ENCODE data around the gene ANTXR1. TPM values are rescaled to one million over a fixed set of nuclear protein-coding genes. Genes with fewer than 3 reads are reported as not detected.

ANTXR1 gene
- total RNA-seq, 1 donor from 2014 or later: not detected

DNA sequence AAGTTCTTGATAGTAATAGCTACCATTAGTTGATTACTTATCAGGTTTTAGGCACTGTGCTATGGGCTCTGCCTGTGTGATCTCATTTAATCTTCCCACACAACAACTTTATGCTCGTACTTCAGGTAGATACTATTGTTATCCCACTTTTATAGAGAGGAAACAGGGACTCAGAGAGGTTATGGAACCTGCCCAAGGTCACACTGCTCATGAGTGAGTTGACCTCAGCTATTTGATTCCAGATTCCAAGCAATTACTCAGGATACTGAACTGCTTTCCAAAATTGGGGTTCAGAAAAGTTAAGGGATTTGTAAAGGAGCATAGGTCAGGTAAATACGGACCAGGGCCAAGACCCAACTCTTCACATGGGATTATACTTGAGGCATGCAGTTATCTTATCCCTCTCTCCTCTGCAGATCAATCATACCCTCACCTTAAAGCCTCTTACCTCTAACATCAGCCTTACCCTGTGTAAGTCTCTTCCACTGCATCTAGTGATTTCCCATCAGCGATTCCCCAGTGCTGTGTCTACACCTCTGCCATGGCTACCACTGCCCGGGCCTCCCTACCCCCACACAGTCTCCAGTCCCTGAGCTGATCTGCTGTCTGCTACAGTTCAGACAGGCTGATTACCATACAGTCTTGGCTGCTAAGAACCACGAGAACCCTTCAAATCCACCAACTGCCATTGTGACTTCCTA lies 74.4 kb downstream of the ANTXR1 start:
- no peaks in the 10 kb centered on the region for H3K9me3 Mint-ChIP-seq
- no peak overlapping the region for H3K4me3 Mint-ChIP-seq
- DNase-seq (ENCODE audit: low spot score): no peak
- H3K36me3 Mint-ChIP-seq (ENCODE audit: low read depth): no peaks in the 10 kb centered on the region
- intact Hi-C loops (cut with micrococcal nuclease): no loop called here
- no peak overlapping the region for H3K27ac Mint-ChIP-seq
- H3K4me1 Mint-ChIP-seq (ENCODE audit: low read depth): no peaks in the 10 kb centered on the region
- H3K27me3 Mint-ChIP-seq (ENCODE audit: insufficient read depth): peaks cover 32% of the 10 kb centered on the region

DNA sequence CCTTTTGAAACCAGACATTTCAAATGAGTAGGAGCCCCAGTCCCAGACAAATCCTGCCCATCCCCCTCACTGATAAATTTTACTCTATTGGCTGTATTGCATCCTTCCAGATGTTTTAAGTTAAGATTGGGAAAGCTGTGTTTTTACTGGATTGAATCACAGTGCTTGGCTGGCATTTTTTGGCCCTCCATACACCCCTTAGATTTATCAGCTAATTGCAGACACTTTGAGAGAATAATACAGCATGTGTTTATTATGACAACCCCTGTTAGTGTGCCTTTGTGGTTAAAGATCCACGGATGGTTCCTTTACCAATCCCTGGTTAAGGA lies 74.9 kb downstream of the ANTXR1 start:
- H3K9me3 Mint-ChIP-seq: no peaks in the 10 kb centered on the region
- H3K36me3 Mint-ChIP-seq (ENCODE audit: low read depth): no peaks in the 10 kb centered on the region
- no peaks in the 10 kb centered on the region for H3K4me1 Mint-ChIP-seq (ENCODE audit: low read depth)
- H3K27me3 Mint-ChIP-seq (ENCODE audit: insufficient read depth): peaks cover 30% of the 10 kb centered on the region
- DNase-seq (ENCODE audit: low spot score): no peak
- no peak overlapping the region for H3K4me3 Mint-ChIP-seq
- H3K27ac Mint-ChIP-seq: no peak overlapping the region
- intact Hi-C loops (cut with micrococcal nuclease): no loop called here

DNA sequence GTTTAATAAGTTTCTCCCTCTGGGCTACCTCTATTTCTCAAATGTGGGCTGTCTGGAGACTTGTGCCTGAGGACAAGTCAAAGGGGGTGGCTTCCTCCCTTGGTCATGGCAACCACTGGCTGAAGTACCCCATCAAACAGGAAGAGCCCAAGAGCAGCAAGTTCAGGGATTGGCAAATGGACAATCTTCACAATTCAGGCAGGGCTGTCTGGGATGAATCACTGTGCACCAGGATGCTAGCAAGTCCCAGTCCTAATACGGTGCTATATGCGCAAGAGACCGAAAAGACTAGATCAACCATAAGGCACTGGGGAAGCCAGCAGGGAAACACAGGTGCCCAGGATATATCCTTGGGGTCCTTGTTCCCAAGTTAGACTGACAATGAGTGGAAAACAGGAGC lies 75.5 kb downstream of the ANTXR1 start:
- Mint-ChIP-seq H3K4me3 (no peak overlapping the region), H3K27ac (no peak overlapping the region), H3K27me3 (ENCODE audit: insufficient read depth) (peaks cover 30% of the 10 kb centered on the region), H3K9me3 (no peaks in the 10 kb centered on the region), H3K36me3 (ENCODE audit: low read depth) (no peaks in the 10 kb centered on the region), H3K4me1 (ENCODE audit: low read depth) (no peaks in the 10 kb centered on the region)
- no peak for DNase-seq (ENCODE audit: low spot score)
- intact Hi-C loops (cut with micrococcal nuclease): no loop called here

DNA sequence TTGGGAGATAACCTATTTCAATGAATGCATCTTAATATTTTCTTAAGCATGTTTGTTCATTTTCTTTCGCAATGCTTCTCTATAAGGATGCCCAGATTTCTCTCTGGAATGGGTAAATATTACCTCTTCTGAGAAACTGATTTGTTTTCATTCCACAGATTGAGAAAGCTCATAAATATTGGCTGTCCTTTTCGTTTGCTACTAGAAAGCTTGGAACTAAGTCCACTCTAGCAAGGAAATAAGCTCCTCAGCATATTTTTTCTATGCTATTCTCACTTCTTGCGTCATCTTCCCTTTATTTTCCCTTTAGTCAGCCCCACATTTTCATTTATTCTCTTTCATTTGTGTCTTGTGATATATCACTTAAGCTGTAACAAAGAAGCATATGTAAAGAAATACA lies 76.3 kb downstream of the ANTXR1 start:
- Mint-ChIP-seq H3K27ac (no peak overlapping the region), H3K4me1 (ENCODE audit: low read depth) (no peaks in the 10 kb centered on the region), H3K9me3 (no peaks in the 10 kb centered on the region), H3K36me3 (ENCODE audit: low read depth) (no peaks in the 10 kb centered on the region), H3K4me3 (no peak overlapping the region), H3K27me3 (ENCODE audit: insufficient read depth) (peaks cover 35% of the 10 kb centered on the region)
- DNase-seq (ENCODE audit: low spot score): no peak
- intact Hi-C loops (cut with micrococcal nuclease): no loop called here

DNA sequence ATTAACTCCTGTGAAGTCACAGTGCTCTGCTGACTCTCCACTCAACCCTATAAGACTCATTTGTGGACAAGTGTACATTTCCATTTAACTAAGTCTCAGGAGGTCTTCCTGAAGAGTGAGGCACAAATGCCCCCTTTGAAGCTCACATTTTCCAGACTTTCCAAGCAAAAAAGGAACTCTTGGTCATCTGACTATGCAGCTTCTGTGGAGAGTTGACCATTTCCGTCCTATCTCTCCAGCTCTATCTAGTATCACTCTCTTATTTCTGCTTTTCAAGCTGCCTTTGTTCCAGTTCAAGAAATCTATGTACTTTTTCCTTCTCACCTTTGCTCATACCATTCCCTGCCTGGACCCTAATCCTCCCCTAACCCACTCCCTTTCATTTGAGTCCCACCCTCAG lies 77.0 kb downstream of the ANTXR1 start:
- H3K4me1 Mint-ChIP-seq (ENCODE audit: low read depth): no peaks in the 10 kb centered on the region

DNA sequence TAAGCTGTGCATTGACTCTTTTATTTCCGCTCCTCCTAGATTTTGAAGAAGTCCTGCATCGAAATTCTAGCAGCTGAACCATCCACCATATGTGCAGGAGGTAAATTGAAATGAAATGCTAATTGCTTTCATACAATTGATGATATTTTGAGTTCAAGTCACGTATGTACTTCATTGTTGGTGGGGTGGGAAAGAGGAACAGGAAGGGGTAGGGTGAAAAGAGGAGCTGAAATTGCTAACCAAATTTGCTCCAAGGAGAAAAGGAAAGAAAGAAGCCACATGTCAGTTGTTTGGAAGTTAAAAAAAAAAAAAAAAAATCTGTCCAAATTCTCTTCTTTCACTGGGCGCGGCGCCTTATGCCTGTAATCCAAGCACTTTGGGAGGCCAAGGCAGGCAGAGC lies 77.8 kb downstream of the ANTXR1 start:
- H3K9me3 Mint-ChIP-seq: no peaks in the 10 kb centered on the region
- no peaks in the 10 kb centered on the region for H3K36me3 Mint-ChIP-seq (ENCODE audit: low read depth)
- H3K27ac Mint-ChIP-seq: no peak overlapping the region
- intact Hi-C loops (cut with micrococcal nuclease): no loop called here
- H3K27me3 Mint-ChIP-seq (ENCODE audit: insufficient read depth): peaks cover 32% of the 10 kb centered on the region
- no peaks in the 10 kb centered on the region for H3K4me1 Mint-ChIP-seq (ENCODE audit: low read depth)
- no peak for DNase-seq (ENCODE audit: low spot score)
- H3K4me3 Mint-ChIP-seq: no peak overlapping the region

More for the DNA sequence above, 77.0 kb downstream of the ANTXR1 start:
- intact Hi-C loops (cut with micrococcal nuclease): no loop called here
- no peak for DNase-seq (ENCODE audit: low spot score)
- H3K9me3 Mint-ChIP-seq: no peaks in the 10 kb centered on the region
- H3K36me3 Mint-ChIP-seq (ENCODE audit: low read depth): no peaks in the 10 kb centered on the region
- H3K27me3 Mint-ChIP-seq (ENCODE audit: insufficient read depth): peaks cover 35% of the 10 kb centered on the region
- no peak overlapping the region for H3K4me3 Mint-ChIP-seq
- no peak overlapping the region for H3K27ac Mint-ChIP-seq

DNA sequence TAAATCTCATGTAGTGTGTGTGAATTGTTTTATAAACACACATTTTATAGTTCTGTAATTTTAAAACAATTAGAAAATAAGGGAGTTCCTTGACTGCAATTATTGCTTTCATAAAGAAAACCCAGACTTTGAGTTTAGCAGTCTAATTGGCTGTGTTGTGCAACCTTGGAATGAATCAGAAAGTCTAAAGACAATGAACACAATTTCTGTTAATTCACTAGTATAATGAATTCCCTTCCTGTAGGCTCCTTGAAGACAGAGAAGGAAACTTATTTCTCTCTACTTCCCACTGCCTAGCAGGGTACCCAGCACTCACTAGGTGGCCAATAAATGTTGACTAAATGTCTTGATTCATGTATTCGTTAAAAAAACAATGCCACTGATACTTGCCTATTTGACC lies 79.9 kb downstream of the ANTXR1 start:
- no peak for DNase-seq (ENCODE audit: low spot score)
- no peaks in the 10 kb centered on the region for H3K9me3 Mint-ChIP-seq
- H3K4me1 Mint-ChIP-seq (ENCODE audit: low read depth): no peaks in the 10 kb centered on the region
- H3K27ac Mint-ChIP-seq: no peak overlapping the region
- no peak overlapping the region for H3K4me3 Mint-ChIP-seq
- peaks cover 32% of the 10 kb centered on the region for H3K27me3 Mint-ChIP-seq (ENCODE audit: insufficient read depth)
- intact Hi-C loops (cut with micrococcal nuclease): no loop called here
- H3K36me3 Mint-ChIP-seq (ENCODE audit: low read depth): no peaks in the 10 kb centered on the region

DNA sequence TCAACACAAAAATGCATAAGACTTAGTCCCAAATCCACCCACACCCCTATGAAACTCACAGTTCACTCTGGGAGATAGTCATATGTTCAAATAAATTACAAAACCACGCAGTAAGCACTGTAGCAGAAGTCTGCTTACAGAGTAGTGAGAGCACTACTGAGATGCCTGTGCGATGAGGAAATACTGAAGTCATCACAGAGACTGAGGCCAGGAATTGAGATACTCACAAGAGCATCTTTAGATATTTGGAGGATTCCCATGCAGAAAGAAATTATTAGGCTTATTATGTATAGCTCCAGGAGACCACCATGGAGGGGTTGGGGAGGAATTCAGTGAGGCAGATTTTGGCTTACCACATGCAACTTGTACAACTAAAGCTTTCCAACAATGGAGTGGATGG lies 82.3 kb downstream of the ANTXR1 start:
- DNase-seq (ENCODE audit: low spot score): no peak
- intact Hi-C loops (cut with micrococcal nuclease): no loop called here
- H3K4me3 Mint-ChIP-seq: no peak overlapping the region
- H3K27me3 Mint-ChIP-seq (ENCODE audit: insufficient read depth): peaks cover 23% of the 10 kb centered on the region
- no peaks in the 10 kb centered on the region for H3K4me1 Mint-ChIP-seq (ENCODE audit: low read depth)
- H3K27ac Mint-ChIP-seq: no peak overlapping the region
- H3K9me3 Mint-ChIP-seq: no peaks in the 10 kb centered on the region
- no peaks in the 10 kb centered on the region for H3K36me3 Mint-ChIP-seq (ENCODE audit: low read depth)

DNA sequence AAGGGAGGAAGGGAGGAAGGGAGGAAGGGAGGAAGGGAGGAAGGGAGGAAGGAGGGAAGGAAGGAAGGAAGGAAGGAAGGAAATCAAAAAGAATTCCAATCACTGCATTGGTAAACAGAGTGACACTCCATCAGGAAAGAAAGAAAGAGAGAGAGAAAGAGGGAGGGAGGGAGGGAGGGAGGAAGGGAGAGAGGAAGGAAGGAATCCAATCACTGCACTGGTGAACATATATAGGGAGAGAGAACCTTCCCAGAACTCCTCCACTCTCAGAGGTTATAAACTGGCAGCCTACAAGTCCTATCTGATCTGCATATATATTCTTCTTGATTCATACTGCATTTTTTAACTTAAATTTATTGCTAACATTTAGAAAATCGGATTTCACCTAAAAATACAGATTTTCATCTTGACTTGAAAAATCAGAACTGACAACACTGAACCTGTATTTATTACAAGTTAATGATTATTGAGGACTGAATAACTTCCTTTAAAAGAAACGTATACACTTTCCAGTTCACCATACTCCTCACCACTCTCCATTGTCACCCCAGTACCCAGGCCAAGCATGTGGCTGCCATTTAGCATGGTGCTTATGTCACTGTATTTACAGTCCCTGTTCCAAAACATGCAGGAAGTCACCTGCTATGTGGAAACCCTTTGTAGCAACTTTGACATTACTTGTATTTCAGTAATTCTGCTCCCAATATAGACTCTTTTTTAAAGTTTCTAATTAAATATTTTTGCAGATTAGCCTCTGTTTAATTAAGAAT lies 83.5 kb downstream of the ANTXR1 start:
- intact Hi-C loops (cut with micrococcal nuclease): no loop called here
- no peaks in the 10 kb centered on the region for H3K36me3 Mint-ChIP-seq (ENCODE audit: low read depth)
- H3K27me3 Mint-ChIP-seq (ENCODE audit: insufficient read depth): peaks cover 18% of the 10 kb centered on the region
- no peak for DNase-seq (ENCODE audit: low spot score)
- no peak overlapping the region for H3K27ac Mint-ChIP-seq
- H3K9me3 Mint-ChIP-seq: no peaks in the 10 kb centered on the region
- H3K4me1 Mint-ChIP-seq (ENCODE audit: low read depth): no peaks in the 10 kb centered on the region
- H3K4me3 Mint-ChIP-seq: no peak overlapping the region

DNA sequence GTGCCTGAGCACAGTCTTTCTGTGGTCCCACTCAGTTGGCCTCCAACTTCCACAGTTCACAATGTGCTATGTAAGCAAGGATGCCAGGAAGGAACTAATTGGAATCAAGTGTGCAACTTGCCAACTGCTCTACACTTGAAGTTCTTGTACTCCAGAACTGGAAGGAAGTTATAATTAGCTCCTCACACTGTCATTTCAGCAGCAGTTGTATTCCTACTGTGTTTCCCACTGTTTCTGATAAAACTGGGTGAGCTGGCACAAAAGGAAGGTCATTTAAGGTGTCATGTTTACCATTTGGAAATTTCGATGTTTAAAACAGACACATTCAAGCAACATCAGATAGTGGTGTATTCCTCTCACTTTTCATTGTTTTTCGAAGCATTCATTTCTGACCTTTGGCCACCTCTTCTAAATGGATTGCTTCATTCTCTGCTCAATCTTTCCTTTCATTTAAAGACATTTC lies 84.2 kb downstream of the ANTXR1 start:
- Mint-ChIP-seq H3K27ac (no peak overlapping the region), H3K36me3 (ENCODE audit: low read depth) (no peaks in the 10 kb centered on the region), H3K27me3 (ENCODE audit: insufficient read depth) (peaks cover 18% of the 10 kb centered on the region), H3K4me3 (no peak overlapping the region), H3K4me1 (ENCODE audit: low read depth) (no peaks in the 10 kb centered on the region), H3K9me3 (no peaks in the 10 kb centered on the region)
- intact Hi-C loops (cut with micrococcal nuclease): no loop called here
- no peak for DNase-seq (ENCODE audit: low spot score)

DNA sequence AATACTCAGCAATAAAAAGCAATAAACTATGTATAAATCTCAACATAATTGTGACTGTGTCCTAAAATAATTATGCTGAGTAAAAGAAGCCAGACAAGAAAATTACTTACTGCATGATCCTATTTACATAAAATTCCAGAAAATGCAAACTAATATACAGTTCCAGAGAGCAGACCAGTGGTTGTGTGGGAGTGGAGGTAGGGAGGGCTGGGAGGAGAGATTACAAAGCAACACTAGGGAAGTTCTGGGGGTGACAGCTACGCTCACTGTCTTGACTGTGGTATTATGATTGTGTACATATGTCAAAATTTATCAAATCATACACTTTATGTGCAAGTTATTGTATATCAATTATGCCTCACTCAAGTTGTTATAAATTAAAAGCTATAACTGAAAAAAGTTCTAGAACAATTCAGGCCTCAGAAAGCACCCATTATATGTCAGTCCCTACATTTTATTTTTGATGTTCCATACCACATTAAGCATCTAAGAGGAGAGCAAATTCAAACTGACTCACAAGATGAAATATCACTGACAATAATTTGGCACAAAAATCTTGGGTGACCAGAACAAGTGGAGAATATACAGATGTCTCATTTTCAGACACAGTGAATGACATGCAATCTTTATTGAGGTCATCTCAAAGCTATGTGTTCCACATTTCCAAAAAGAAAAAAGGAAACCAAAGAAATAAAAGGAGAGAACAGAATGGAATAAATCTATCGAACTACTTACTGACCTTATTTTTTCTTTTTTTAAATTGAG lies 85.1 kb downstream of the ANTXR1 start:
- no peak for DNase-seq (ENCODE audit: low spot score)
- intact Hi-C loops (cut with micrococcal nuclease): no loop called here
- H3K36me3 Mint-ChIP-seq (ENCODE audit: low read depth): no peaks in the 10 kb centered on the region
- peaks cover 17% of the 10 kb centered on the region for H3K27me3 Mint-ChIP-seq (ENCODE audit: insufficient read depth)
- H3K4me3 Mint-ChIP-seq: no peak overlapping the region
- H3K9me3 Mint-ChIP-seq: no peaks in the 10 kb centered on the region
- H3K4me1 Mint-ChIP-seq (ENCODE audit: low read depth): no peaks in the 10 kb centered on the region
- H3K27ac Mint-ChIP-seq: no peak overlapping the region

DNA sequence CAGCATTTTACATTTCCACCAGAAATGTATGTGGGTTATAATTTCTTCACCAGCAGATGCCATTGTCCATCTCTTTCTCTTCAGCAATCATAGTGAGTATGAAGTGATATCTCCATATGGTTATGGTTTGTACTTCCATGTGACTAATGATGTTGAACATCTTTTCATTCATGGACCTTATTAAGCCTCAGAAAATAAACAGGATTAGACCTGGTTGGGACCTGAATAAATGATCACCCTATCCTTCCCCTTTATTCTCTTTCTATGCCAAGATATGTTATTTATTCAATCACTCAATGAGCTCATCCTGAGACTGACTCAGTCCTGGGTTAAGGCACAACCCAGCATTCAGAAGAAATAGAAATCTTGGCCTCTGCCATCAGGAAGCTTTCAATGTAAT lies 86.6 kb downstream of the ANTXR1 start:
- no peak overlapping the region for H3K27ac Mint-ChIP-seq
- DNase-seq (ENCODE audit: low spot score): no peak
- intact Hi-C loops (cut with micrococcal nuclease): no loop called here
- H3K4me1 Mint-ChIP-seq (ENCODE audit: low read depth): no peaks in the 10 kb centered on the region
- peaks cover 8% of the 10 kb centered on the region for H3K27me3 Mint-ChIP-seq (ENCODE audit: insufficient read depth)
- H3K9me3 Mint-ChIP-seq: no peaks in the 10 kb centered on the region
- no peaks in the 10 kb centered on the region for H3K36me3 Mint-ChIP-seq (ENCODE audit: low read depth)
- H3K4me3 Mint-ChIP-seq: no peak overlapping the region

DNA sequence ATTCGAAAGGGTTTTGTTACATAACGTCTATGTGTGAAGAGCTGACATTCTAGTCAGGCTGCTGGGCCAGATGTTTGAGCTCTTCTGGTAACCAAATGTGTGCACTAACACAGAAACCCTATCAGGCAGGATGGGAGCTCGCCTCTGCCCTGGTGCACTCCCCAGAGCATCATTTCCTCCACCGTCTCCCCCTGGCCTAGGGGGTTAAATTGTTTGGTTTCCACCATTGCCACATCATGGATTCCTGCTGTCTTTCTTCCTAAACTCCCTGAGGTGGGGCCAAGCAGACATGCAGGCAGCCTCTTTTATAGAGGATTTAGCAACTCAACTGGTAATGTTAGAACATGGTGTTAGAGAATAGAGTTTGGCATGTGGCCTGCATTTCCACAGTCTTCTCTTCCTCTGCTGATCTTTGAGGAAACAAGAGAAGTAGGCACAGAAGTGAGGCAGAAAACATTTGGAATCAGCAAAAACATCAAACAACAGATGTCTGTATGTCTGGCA lies 87.3 kb downstream of the ANTXR1 start:
- no peak overlapping the region for H3K4me3 Mint-ChIP-seq
- H3K27me3 Mint-ChIP-seq (ENCODE audit: insufficient read depth): peaks cover 8% of the 10 kb centered on the region
- H3K9me3 Mint-ChIP-seq: no peaks in the 10 kb centered on the region
- no peaks in the 10 kb centered on the region for H3K4me1 Mint-ChIP-seq (ENCODE audit: low read depth)
- H3K27ac Mint-ChIP-seq: no peak overlapping the region
- intact Hi-C loops (cut with micrococcal nuclease): no loop called here
- H3K36me3 Mint-ChIP-seq (ENCODE audit: low read depth): no peaks in the 10 kb centered on the region
- DNase-seq (ENCODE audit: low spot score): no peak

All from activated T-helper 1 cell treated with anti-CD3 and anti-CD28 coated beads, Interleukin-12 subunit alpha, Interleukin-12 subunit beta, Interleukin-2, Interleukin-4 antibody, amounts not matched to agents 30 ng/mL and 10 ng/mL and 1 ng/mL, durations not matched to agents 14 hours and 24 hours and 36 hours (primary cell).